Vagina (tissue), 2 donors: Measurements from ENCODE around the gene FBXO42. TPM values are rescaled to one million over a fixed set of nuclear protein-coding genes. Genes with fewer than 3 reads are reported as not detected.
A peak's percentile ranks its signal among the peaks of the same experiment; 100 is the strongest.

Experiments
- DNase-seq, 2 donors: peaks; one replicate each; pipeline ENCODE4 v3.0.0-alpha.2; 2017; ENCODE audit errors: extremely low spot score in 2 of 2
- H3K27ac ChIP-seq: fragments of 200-600 bp; sonication (generic); one replicate; pipeline ENCODE4 v1.5.1; 2019
- H3K27me3 ChIP-seq: fragments of 200-600 bp; sonication (generic); one replicate; pipeline ENCODE4 v1.5.1; 2019
- H3K36me3 ChIP-seq, 2 donors: fragments of 200-600 bp; sonication (generic); one replicate each; pipeline ENCODE4 v1.5.1; 2017 to 2019
- H3K4me1 ChIP-seq: fragments of 200-600 bp; sonication (generic); one replicate; pipeline ENCODE4 v1.5.1; 2019
- H3K4me3 ChIP-seq, 2 donors: fragments of 200-600 bp; sonication (generic); 1 replicate in 1 of 2; 2 replicates in 1 of 2; pipeline ENCODE4 v1.5.1; 2016 to 2019
- H3K9me3 ChIP-seq: fragments of 200-600 bp; sonication (generic); one replicate; pipeline ENCODE4 v1.5.1; 2019
- POLR2A ChIP-seq, 2 donors: fragments of 450-650 bp; IDR thresholded peaks; one replicate each; pipeline ENCODE4 v1.6.1; 2017; ENCODE audit warnings: antibody characterized with exemption in 2 of 2, mild to moderate bottlenecking in 2 of 2, moderate library complexity in 2 of 2
- POLR2AphosphoS5 ChIP-seq, 2 donors: sonication (generic); formaldehyde crosslinking; IDR thresholded peaks; one replicate each; pipeline ENCODE4 v1.9.0; 2017; ENCODE audit warnings: antibody characterized with exemption in 2 of 2, mild to moderate bottlenecking in 2 of 2, low read depth in 1 of 2; ENCODE audit not compliant: insufficient read depth in 1 of 2
- intact Hi-C: fragments of 100-400 bp; cut with DNase I; formaldehyde crosslinking; loops from one replicate; pipeline ENCODE4 v1.15.1; 2023
- total RNA-seq: library from RNA; depleted of rRNA; stranded (reverse); fragments of >200 nt; gene quantifications from one replicate; pipeline ENCODE4 v1.2.3, GENCODE V29; 2016
- TF ChIP-seq, protein P1 (sequence below), 3 experiments: fragments of 450-650 bp in 2 of 3; fragments of 200-600 bp in 1 of 3; sonication (generic) in 1 of 3; IDR thresholded peaks; one replicate each; pipeline ENCODE4 v1.5.1; 2017 to 2019; ENCODE audit warnings: antibody characterized with exemption in 3 of 3, mild to moderate bottlenecking in 2 of 3, moderate library complexity in 2 of 3

The FBXO42 gene
- total RNA-seq, 1 donor from 2014 or later: 24.8 TPM

DNA sequence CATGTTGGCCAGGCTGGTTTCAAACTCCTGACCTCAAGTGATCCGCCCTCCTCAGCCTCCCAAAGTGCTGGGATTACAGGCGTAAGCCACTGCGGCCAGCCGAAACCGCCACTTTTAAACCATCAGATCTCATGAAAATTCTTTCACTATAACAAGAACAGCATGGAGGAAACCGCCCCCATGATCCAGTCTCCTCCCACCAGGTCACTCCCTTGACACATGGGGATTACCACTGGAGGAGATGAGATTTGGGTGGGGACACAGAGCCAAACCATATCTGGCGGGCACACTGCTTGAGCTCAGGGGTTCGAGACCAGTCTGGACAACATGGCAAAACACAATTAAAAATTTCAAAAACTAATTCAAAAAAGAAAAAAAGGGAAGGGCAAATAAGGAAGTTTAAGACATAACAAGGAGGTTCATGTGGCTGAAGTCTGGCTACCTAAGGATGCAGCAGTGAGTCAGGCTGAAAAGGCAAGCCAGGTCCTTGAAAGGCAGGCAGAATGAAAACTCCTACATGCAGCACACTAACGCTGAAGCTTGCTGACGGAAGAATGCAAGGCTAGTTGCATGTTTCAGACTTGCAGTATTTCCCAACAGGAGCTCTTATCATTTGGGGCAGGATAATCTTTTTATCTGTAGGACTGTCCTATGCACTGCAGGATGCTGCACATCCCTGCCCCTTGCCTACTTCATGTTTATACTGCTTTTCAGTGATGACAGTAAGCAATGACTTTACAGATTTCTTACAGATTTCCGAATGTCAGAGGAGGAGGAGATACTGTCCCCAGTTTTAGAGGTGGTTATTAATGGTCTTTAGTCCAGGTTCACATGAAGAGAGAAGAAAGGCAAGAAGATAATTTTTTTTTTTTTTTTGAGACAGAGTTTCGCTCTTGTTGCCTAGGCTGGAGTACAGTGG is 49.3 kb downstream of the FBXO42 start:
- intact Hi-C loops: no loop called here
- H3K27me3 ChIP-seq: no peaks in the 10 kb centered on the region
- H3K4me3 ChIP-seq: no peak overlapping the region
- no peak overlapping the region for H3K27ac ChIP-seq
- H3K9me3 ChIP-seq: no peaks in the 10 kb centered on the region
- peaks cover 0 to 57% of the 10 kb centered on the region in 2 donors for H3K36me3 ChIP-seq
- peaks cover 14% of the 10 kb centered on the region for H3K4me1 ChIP-seq
- no peak for TF ChIP-seq POLR2A (IDR thresholded peaks at IDR 0.05)
- TF ChIP-seq POLR2AphosphoS5 (IDR thresholded peaks at IDR 0.05; ENCODE audit: insufficient read depth in 1 of 2, low read depth in 1 of 2): no peak
- TF ChIP-seq, protein P1, sequence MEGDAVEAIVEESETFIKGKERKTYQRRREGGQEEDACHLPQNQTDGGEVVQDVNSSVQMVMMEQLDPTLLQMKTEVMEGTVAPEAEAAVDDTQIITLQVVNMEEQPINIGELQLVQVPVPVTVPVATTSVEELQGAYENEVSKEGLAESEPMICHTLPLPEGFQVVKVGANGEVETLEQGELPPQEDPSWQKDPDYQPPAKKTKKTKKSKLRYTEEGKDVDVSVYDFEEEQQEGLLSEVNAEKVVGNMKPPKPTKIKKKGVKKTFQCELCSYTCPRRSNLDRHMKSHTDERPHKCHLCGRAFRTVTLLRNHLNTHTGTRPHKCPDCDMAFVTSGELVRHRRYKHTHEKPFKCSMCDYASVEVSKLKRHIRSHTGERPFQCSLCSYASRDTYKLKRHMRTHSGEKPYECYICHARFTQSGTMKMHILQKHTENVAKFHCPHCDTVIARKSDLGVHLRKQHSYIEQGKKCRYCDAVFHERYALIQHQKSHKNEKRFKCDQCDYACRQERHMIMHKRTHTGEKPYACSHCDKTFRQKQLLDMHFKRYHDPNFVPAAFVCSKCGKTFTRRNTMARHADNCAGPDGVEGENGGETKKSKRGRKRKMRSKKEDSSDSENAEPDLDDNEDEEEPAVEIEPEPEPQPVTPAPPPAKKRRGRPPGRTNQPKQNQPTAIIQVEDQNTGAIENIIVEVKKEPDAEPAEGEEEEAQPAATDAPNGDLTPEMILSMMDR (IDR thresholded peaks at IDR 0.05): no peak
- no peak for DNase-seq

DNA sequence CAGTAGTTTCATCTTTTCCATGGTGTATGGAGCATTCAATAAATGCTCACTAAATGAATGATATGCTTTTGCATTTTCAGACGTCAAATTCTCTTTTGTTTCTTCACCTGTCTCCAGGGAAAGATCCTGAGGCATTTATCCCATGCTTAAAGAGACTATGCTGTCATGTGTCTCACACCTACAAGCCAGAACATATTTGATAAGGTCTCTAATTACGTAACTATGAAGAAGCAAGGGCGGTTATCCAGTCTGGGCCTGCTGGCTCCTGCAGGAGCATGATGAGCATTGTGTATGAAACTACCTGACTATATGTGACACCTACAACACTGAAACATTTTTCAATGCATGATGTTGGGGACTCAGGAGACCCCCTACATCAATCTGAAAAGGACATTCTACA is 51.8 kb downstream of the FBXO42 start:
- DNase-seq: no peak
- Histone ChIP-seq H3K27me3 (no peaks in the 10 kb centered on the region), H3K4me1 (peaks cover 14% of the 10 kb centered on the region), H3K4me3 (no peak overlapping the region), H3K36me3 (peaks cover 0 to 46% of the 10 kb centered on the region in 2 donors), H3K9me3 (no peaks in the 10 kb centered on the region), H3K27ac (no peak overlapping the region)
- intact Hi-C loops: no loop called here
- TF ChIP-seq POLR2AphosphoS5 (IDR thresholded peaks at IDR 0.05; ENCODE audit: insufficient read depth in 1 of 2, low read depth in 1 of 2) (peak in 1 of 2 donors; percentile 79), POLR2A (IDR thresholded peaks at IDR 0.05) (no peak)

DNA sequence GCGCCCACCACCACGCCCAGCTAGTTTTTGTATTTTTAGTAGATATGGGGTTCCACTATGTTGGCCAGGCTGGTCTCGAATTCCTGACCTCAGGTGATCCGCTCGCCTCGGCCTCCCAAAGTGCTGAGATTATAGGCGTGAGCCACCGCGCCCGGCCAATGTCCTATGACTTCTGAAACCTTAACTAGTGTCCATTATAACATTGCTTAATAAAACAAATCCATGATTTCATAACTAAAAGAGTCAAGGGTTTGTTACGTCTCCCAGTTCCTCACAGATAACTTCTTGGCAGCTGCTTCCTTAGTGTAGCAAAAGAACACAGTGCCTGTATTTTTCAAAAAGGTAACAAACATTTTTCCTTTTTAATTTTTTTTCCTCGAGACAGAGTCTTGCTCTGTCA is 53.6 kb downstream of the FBXO42 start:
- H3K27ac ChIP-seq: peak overlapping the region; percentile 40
- intact Hi-C loops: no loop called here
- DNase-seq: no peak
- H3K27me3 ChIP-seq: no peaks in the 10 kb centered on the region
- no peak for TF ChIP-seq POLR2AphosphoS5 (IDR thresholded peaks at IDR 0.05; ENCODE audit: insufficient read depth in 1 of 2, low read depth in 1 of 2)
- TF ChIP-seq, protein P1 (IDR thresholded peaks at IDR 0.05): no peak
- TF ChIP-seq POLR2A (IDR thresholded peaks at IDR 0.05): no peak
- H3K9me3 ChIP-seq: no peaks in the 10 kb centered on the region
- H3K4me1 ChIP-seq: peaks cover 16% of the 10 kb centered on the region
- peaks cover 0 to 28% of the 10 kb centered on the region in 2 donors for H3K36me3 ChIP-seq
- H3K4me3 ChIP-seq: no peak overlapping the region

DNA sequence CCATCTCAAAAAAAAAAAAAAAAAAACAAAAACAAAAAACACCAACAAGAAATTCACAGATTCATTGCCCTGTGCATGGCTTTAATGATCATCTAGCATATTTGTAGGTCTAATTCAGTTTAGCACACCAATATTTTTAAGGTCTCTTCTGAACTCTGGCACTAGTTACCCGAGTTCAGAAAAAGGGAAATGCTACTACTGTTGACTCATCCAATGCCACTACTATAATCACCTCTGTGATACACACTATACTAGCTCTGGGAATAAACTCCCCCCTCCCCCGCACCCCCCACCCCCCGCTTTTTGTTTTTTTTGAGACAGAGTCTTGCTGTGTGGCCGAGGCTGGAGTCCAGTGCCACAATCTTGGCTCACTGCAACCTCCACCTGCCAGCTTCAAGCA is 55.6 kb downstream of the FBXO42 start:
- intact Hi-C loops: no loop called here
- no peak for DNase-seq
- no peaks in the 10 kb centered on the region for H3K27me3 ChIP-seq
- H3K27ac ChIP-seq: no peak overlapping the region
- H3K4me1 ChIP-seq: peaks cover 30% of the 10 kb centered on the region
- H3K4me3 ChIP-seq: no peak overlapping the region
- peaks cover 0 to 14% of the 10 kb centered on the region in 2 donors for H3K36me3 ChIP-seq
- no peaks in the 10 kb centered on the region for H3K9me3 ChIP-seq
- TF ChIP-seq POLR2AphosphoS5 (IDR thresholded peaks at IDR 0.05; ENCODE audit: insufficient read depth in 1 of 2, low read depth in 1 of 2) (no peak), POLR2A (IDR thresholded peaks at IDR 0.05) (no peak)
- TF ChIP-seq, protein P1 (IDR thresholded peaks at IDR 0.05): no peak

DNA sequence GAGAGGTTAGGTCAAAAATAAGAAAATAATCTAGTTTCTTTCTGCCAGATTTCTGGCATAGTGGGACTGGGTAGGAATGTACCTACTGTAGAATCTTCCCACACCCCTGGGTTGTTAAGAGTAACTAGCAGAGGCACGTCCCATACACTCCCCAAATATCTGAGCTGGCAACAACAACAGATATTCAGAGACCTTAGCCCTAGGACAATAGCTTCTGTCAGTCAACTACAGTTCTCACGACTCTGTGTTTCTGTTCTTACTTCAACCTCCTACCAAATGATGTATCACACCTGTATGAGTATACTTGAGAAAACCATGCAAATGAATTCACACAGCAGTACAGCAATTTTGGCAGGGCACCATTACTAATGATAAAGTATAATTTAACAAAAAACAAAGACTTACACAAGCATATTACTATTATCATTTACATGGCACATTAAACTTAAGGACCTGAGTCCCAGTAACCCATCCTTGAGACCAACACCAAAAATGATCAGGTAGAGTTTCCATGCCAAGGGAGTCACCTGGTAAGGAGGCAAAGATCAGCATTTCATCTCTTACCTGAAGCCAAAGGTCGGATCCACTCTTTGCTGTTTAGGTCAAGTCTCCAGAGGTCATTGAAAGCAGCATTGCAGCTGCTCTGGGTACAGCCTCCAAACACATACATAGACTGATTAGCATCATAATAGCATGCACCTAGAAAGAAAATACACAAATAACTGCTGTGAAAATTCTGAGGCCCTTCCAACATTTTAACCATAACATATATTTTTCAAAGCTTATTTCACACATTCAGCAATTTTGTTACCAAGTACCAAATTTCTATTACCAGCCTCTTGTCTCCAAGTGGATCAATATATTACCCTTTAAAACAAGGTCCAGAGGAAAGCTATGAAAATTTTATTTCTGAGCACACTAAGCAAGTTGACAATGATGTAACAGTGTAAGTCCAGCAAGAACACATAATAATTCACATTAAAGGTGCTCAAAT is 57.8 kb downstream of the FBXO42 start:
- H3K9me3 ChIP-seq: no peaks in the 10 kb centered on the region
- H3K27ac ChIP-seq: no peak overlapping the region
- peaks cover 0 to 7% of the 10 kb centered on the region in 2 donors for H3K36me3 ChIP-seq
- TF ChIP-seq POLR2AphosphoS5 (IDR thresholded peaks at IDR 0.05; ENCODE audit: insufficient read depth in 1 of 2, low read depth in 1 of 2) (peak in 1 of 2 donors; percentile 37), POLR2A (IDR thresholded peaks at IDR 0.05) (no peak)
- TF ChIP-seq, protein P1 (IDR thresholded peaks at IDR 0.05): no peak
- H3K4me1 ChIP-seq: peaks cover 24% of the 10 kb centered on the region
- DNase-seq: no peak
- H3K4me3 ChIP-seq: no peak overlapping the region
- intact Hi-C loops: no loop called here
- H3K27me3 ChIP-seq: no peaks in the 10 kb centered on the region
